ENCODE data around the gene KDM5B.

The KDM5B gene

GRCh38 chr1:202850593-202851362, 42.6 kb upstream of the KDM5B start:
- no peak overlapping the region for H3K27ac ChIP-seq
- ChIA-PET POLR2A (ENCODE audit: low non-redundant PET) (no interaction called here), CTCF (interaction anchor here (0.6 to 0.7 kb wide), 3 partner anchors 16 to 462 kb away, joined by 3 read pairs; no protein-coding TSS in a partner anchor)
- DNase-seq (ENCODE audit: low spot score), result no peak
- TF ChIP-seq CTCF (conservative IDR thresholded peaks at IDR 0.05; ENCODE audit: low read depth), result no peak

GRCh38 chr1:202848191-202848542, 39.9 kb upstream of the KDM5B start:
- TF ChIP-seq CTCF (conservative IDR thresholded peaks at IDR 0.05; ENCODE audit: low read depth), result no peak
- ChIA-PET POLR2A (ENCODE audit: low non-redundant PET) (no interaction called here), CTCF (no interaction called here)
- no peak overlapping the region for H3K27ac ChIP-seq
- DNase-seq (ENCODE audit: low spot score), result no peak

GRCh38 chr1:202844935-202845334, 36.7 kb upstream of the KDM5B start:
- no peak for TF ChIP-seq CTCF (conservative IDR thresholded peaks at IDR 0.05; ENCODE audit: low read depth)
- ChIA-PET CTCF (interaction anchor here (0.6 to 0.7 kb wide), 2 partner anchors 73 to 126 kb away, joined by 3 to 4 read pairs; no protein-coding TSS in a partner anchor), POLR2A (ENCODE audit: low non-redundant PET) (no interaction called here)
- no peak overlapping the region for H3K27ac ChIP-seq
- no peak for DNase-seq (ENCODE audit: low spot score)

GRCh38 chr1:202844259-202844658, 36.0 kb upstream of the KDM5B start:
- peak; percentile 68 for DNase-seq (ENCODE audit: low spot score)
- ChIA-PET POLR2A (ENCODE audit: low non-redundant PET) (no interaction called here), CTCF (interaction anchor here (0.7 kb wide), 1 partner anchor 125 kb away, joined by 3 read pairs; no protein-coding TSS in a partner anchor)
- no peak for TF ChIP-seq CTCF (conservative IDR thresholded peaks at IDR 0.05; ENCODE audit: low read depth)
- no peak overlapping the region for H3K27ac ChIP-seq

GRCh38 chr1:202843081-202843480, 34.9 kb upstream of the KDM5B start:
- ChIA-PET CTCF (interaction anchor here (0.7 to 1.0 kb wide), 2 partner anchors 69 to 426 kb away, joined by 3 read pairs; no protein-coding TSS in a partner anchor), POLR2A (ENCODE audit: low non-redundant PET) (no interaction called here)
- DNase-seq (ENCODE audit: low spot score), result no peak
- H3K27ac ChIP-seq, result no peak overlapping the region
- no peak for TF ChIP-seq CTCF (conservative IDR thresholded peaks at IDR 0.05; ENCODE audit: low read depth)

GRCh38 chr1:202837746-202838262, 29.6 kb upstream of the KDM5B start:
- no peak for DNase-seq (ENCODE audit: low spot score)
- no peak for TF ChIP-seq CTCF (conservative IDR thresholded peaks at IDR 0.05; ENCODE audit: low read depth)
- POLR2A ChIA-PET (ENCODE audit: low non-redundant PET), result interaction anchor here (0.5 kb wide), 1 partner anchor 58 kb away, joined by 3 read pairs; no protein-coding TSS in a partner anchor
- H3K27ac ChIP-seq, result no peak overlapping the region
- CTCF ChIA-PET, result no interaction called here
